Trophoblast cell (in vitro differentiated cells and primary cell): Measurements from ENCODE around the gene SDC3.

Experiments used
- DNase-seq, 2 donors: peaks; one replicate each; pipeline ENCODE4 v3.0.0-alpha.2; 2016
- H2AFZ ChIP-seq: 2 replicates; pipeline ENCODE4 v1.6.1; 2013; ENCODE audit warnings: low read length, moderate library complexity, mild to moderate bottlenecking; ENCODE audit not compliant: insufficient read depth, poor library complexity
- H2AK5ac ChIP-seq: 2 replicates; pipeline ENCODE4 v1.6.1; 2013; ENCODE audit warnings: mild to moderate bottlenecking, low read length
- H2BK120ac ChIP-seq: 2 replicates; pipeline ENCODE4 v1.6.1; 2013; ENCODE audit warnings: low read length, mild to moderate bottlenecking, moderate library complexity; ENCODE audit not compliant: insufficient read depth, poor library complexity
- H2BK12ac ChIP-seq: 2 replicates; pipeline ENCODE4 v1.6.1; 2013; ENCODE audit warnings: mild to moderate bottlenecking, low read length, moderate library complexity
- H2BK5ac ChIP-seq: 2 replicates; pipeline ENCODE4 v1.6.1; 2013; ENCODE audit warnings: low read length, low read depth, moderate library complexity, mild to moderate bottlenecking; ENCODE audit not compliant: poor library complexity
- H3K14ac ChIP-seq: 2 replicates; pipeline ENCODE4 v1.6.1; 2013; ENCODE audit warnings: mild to moderate bottlenecking, low read length
- H3K18ac ChIP-seq: 2 replicates; pipeline ENCODE4 v1.6.1; 2013; ENCODE audit warnings: mild to moderate bottlenecking, low read length
- H3K23ac ChIP-seq: 2 replicates; pipeline ENCODE4 v1.6.1; 2013; ENCODE audit warnings: low read length
- H3K27ac ChIP-seq: 2 replicates; pipeline ENCODE4 v1.5.1; 2013; ENCODE audit warnings: low read depth, mild to moderate bottlenecking, inconsistent platforms, low read length, moderate library complexity
- H3K27me3 ChIP-seq: 2 replicates; pipeline ENCODE4 v1.6.1; 2013; ENCODE audit warnings: inconsistent platforms, mild to moderate bottlenecking, low read length, moderate library complexity; ENCODE audit not compliant: insufficient read depth
- H3K36me3 ChIP-seq, 2 experiments: 1 replicate in 1 of 2; 2 replicates in 1 of 2; pipeline ENCODE4 v1.6.1; 2013; ENCODE audit warnings: low read length in 2 of 2, mild to moderate bottlenecking in 2 of 2, moderate library complexity in 1 of 2; ENCODE audit not compliant: insufficient read depth in 2 of 2, control insufficient read depth in 1 of 2
- H3K4ac ChIP-seq: 2 replicates; pipeline ENCODE4 v1.6.1; 2013; ENCODE audit warnings: low read depth, mild to moderate bottlenecking, low read length, moderate library complexity
- H3K4me1 ChIP-seq, 2 experiments: 1 replicate in 1 of 2; 2 replicates in 1 of 2; pipeline ENCODE4 v1.6.1; 2013; ENCODE audit warnings: low read length in 2 of 2, mild to moderate bottlenecking in 2 of 2, moderate library complexity in 1 of 2; ENCODE audit not compliant: insufficient read depth in 2 of 2, control insufficient read depth in 1 of 2
- H3K4me2 ChIP-seq: 2 replicates; pipeline ENCODE4 v1.6.1; 2013; ENCODE audit warnings: inconsistent platforms, mild to moderate bottlenecking, low read length, moderate library complexity
- H3K4me3 ChIP-seq: 2 replicates; pipeline ENCODE4 v1.5.1; 2013; ENCODE audit warnings: mild to moderate bottlenecking, low read depth, low read length, inconsistent platforms
- H3K79me1 ChIP-seq: one replicate; pipeline ENCODE4 v1.6.1; 2013; ENCODE audit warnings: low read length
- H3K79me2 ChIP-seq: 2 replicates; pipeline ENCODE4 v1.6.1; 2013; ENCODE audit warnings: low read length, mild to moderate bottlenecking; ENCODE audit not compliant: control insufficient read depth, insufficient read depth, poor library complexity
- H3K9ac ChIP-seq: 2 replicates; pipeline ENCODE4 v1.6.1; 2013; ENCODE audit warnings: mild to moderate bottlenecking, low read length
- H3K9me3 ChIP-seq: 2 replicates; pipeline ENCODE4 v1.6.1; 2013; ENCODE audit warnings: low read depth, mild to moderate bottlenecking, control low read depth, inconsistent platforms, low read length; ENCODE audit not compliant: insufficient read depth
- H4K12ac ChIP-seq: 2 replicates; pipeline ENCODE4 v1.6.1; 2013; ENCODE audit warnings: low read depth, mild to moderate bottlenecking, low read length, moderate library complexity
- H4K8ac ChIP-seq: 2 replicates; pipeline ENCODE4 v1.6.1; 2013; ENCODE audit warnings: low read depth, mild to moderate bottlenecking, low read length, moderate library complexity
- H4K91ac ChIP-seq: one replicate; pipeline ENCODE4 v1.6.1; 2013; ENCODE audit warnings: low read depth, mild to moderate bottlenecking, low read length, moderate library complexity
- WGBS: extraction: QIAGEN DNeasy Blood & Tissue Kit; methylation state at CpG from one replicate; pipeline ENCODE4 v1.1.7; 2013; ENCODE audit warnings: missing lambda C conversion rate; ENCODE audit not compliant: insufficient read length, insufficient coverage; ENCODE audit errors: extremely low coverage; 5-methylcytosine and 5-hydroxymethylcytosine counted together

SDC3 gene

GRCh38 chr1:30876451-30877204, 31.9 kb downstream of the SDC3 start:
- peak overlapping the region; percentile 41 for H4K91ac ChIP-seq
- H3K4ac ChIP-seq, result no peak overlapping the region
- no peaks in the 10 kb centered on the region for H3K27me3 ChIP-seq
- no CpG with 5 or more reads among the region's 25 CpGs for WGBS
- no peak overlapping the region for H3K27ac ChIP-seq
- H2BK5ac ChIP-seq, result no peak overlapping the region
- H3K79me1 ChIP-seq, result no peaks in the 10 kb centered on the region
- no peak overlapping the region for H2BK120ac ChIP-seq
- H4K12ac ChIP-seq, result no peak overlapping the region
- H4K8ac ChIP-seq, result no peak overlapping the region
- H3K4me1 ChIP-seq, result peaks cover 8% of the 10 kb centered on the region in 2 experiments
- no peak overlapping the region for H3K4me3 ChIP-seq
- no peak overlapping the region for H2AFZ ChIP-seq
- H3K14ac ChIP-seq, result no peak overlapping the region
- H2AK5ac ChIP-seq, result no peak overlapping the region
- no peak overlapping the region for H3K9ac ChIP-seq
- H3K9me3 ChIP-seq, result peaks cover 22% of the 10 kb centered on the region
- H3K23ac ChIP-seq, result no peak overlapping the region
- no peak overlapping the region for H2BK12ac ChIP-seq
- H3K36me3 ChIP-seq, result peaks cover 34 to 50% of the 10 kb centered on the region in 2 experiments
- no peak overlapping the region for H3K4me2 ChIP-seq
- no peak for DNase-seq
- H3K79me2 ChIP-seq, result no peaks in the 10 kb centered on the region
- H3K18ac ChIP-seq, result no peak overlapping the region

- H3K36me3 ChIP-seq, result peaks cover 38 to 50% of the 10 kb centered on the region in 2 experiments
- H4K91ac ChIP-seq, result no peak overlapping the region
- H3K9me3 ChIP-seq, result peaks cover 22% of the 10 kb centered on the region
- WGBS, result no CpG with 5 or more reads among the region's 11 CpGs
- H3K4me2 ChIP-seq, result no peak overlapping the region
- H2AK5ac ChIP-seq, result no peak overlapping the region
- H3K4me3 ChIP-seq, result no peak overlapping the region
- H3K79me2 ChIP-seq, result no peaks in the 10 kb centered on the region
- no peak overlapping the region for H2BK120ac ChIP-seq
- no peak overlapping the region for H3K9ac ChIP-seq
- H4K8ac ChIP-seq, result no peak overlapping the region
- no peak overlapping the region for H3K27ac ChIP-seq
- no peak overlapping the region for H3K18ac ChIP-seq
- no peak overlapping the region for H4K12ac ChIP-seq
- no peaks in the 10 kb centered on the region for H3K27me3 ChIP-seq
- no peak overlapping the region for H2AFZ ChIP-seq
- DNase-seq, result no peak
- H3K79me1 ChIP-seq, result no peaks in the 10 kb centered on the region
- no peak overlapping the region for H3K4ac ChIP-seq
- H3K23ac ChIP-seq, result no peak overlapping the region
- no peak overlapping the region for H2BK12ac ChIP-seq
- peaks cover 8% of the 10 kb centered on the region in 2 experiments for H3K4me1 ChIP-seq
- no peak overlapping the region for H3K14ac ChIP-seq
- no peak overlapping the region for H2BK5ac ChIP-seq
These were observed 32.6 kb downstream of the SDC3 start for GRCh38 chr1:30875916-30876315.

- H3K9me3 ChIP-seq, result peaks cover 22% of the 10 kb centered on the region
- H3K18ac ChIP-seq, result no peak overlapping the region
- peaks cover 38 to 54% of the 10 kb centered on the region in 2 experiments for H3K36me3 ChIP-seq
- no peak overlapping the region for H3K27ac ChIP-seq
- H3K4me3 ChIP-seq, result no peak overlapping the region
- no peak overlapping the region for H2BK12ac ChIP-seq
- H3K4me2 ChIP-seq, result no peak overlapping the region
- no peak overlapping the region for H3K4ac ChIP-seq
- no peak overlapping the region for H2BK120ac ChIP-seq
- no peak for DNase-seq
- H3K23ac ChIP-seq, result no peak overlapping the region
- H3K9ac ChIP-seq, result no peak overlapping the region
- H3K79me1 ChIP-seq, result no peaks in the 10 kb centered on the region
- WGBS, result no CpG with 5 or more reads among the region's 6 CpGs
- H4K12ac ChIP-seq, result no peak overlapping the region
- no peak overlapping the region for H2AFZ ChIP-seq
- H3K27me3 ChIP-seq, result no peaks in the 10 kb centered on the region
- H4K91ac ChIP-seq, result no peak overlapping the region
- H3K79me2 ChIP-seq, result no peaks in the 10 kb centered on the region
- no peak overlapping the region for H4K8ac ChIP-seq
- H2AK5ac ChIP-seq, result no peak overlapping the region
- peaks cover 8% of the 10 kb centered on the region in 2 experiments for H3K4me1 ChIP-seq
- H3K14ac ChIP-seq, result no peak overlapping the region
- H2BK5ac ChIP-seq, result no peak overlapping the region
These were observed 33.4 kb downstream of the SDC3 start for GRCh38 chr1:30875197-30875596.

GRCh38 chr1:30874176-30874575, 34.4 kb downstream of the SDC3 start:
- H4K91ac ChIP-seq, result no peak overlapping the region

More at GRCh38 chr1:30874176-30874575, 34.4 kb downstream of the SDC3 start:
- no peaks in the 10 kb centered on the region for H3K79me2 ChIP-seq
- no peak overlapping the region for H2AFZ ChIP-seq
- H2BK5ac ChIP-seq, result no peak overlapping the region
- H3K14ac ChIP-seq, result no peak overlapping the region
- H2AK5ac ChIP-seq, result no peak overlapping the region
- no peak overlapping the region for H3K27ac ChIP-seq
- H3K4me1 ChIP-seq, result peaks cover 3% of the 10 kb centered on the region in 2 experiments
- peaks cover 22% of the 10 kb centered on the region for H3K9me3 ChIP-seq
- H3K18ac ChIP-seq, result no peak overlapping the region
- H3K23ac ChIP-seq, result no peak overlapping the region
- no peak overlapping the region for H2BK12ac ChIP-seq
- no peaks in the 10 kb centered on the region for H3K79me1 ChIP-seq
- DNase-seq, result no peak
- H4K8ac ChIP-seq, result no peak overlapping the region
- no peak overlapping the region for H3K4ac ChIP-seq
- peaks cover 38 to 54% of the 10 kb centered on the region in 2 experiments for H3K36me3 ChIP-seq
- H3K4me3 ChIP-seq, result no peak overlapping the region
- WGBS, result no CpG with 5 or more reads among the region's 11 CpGs
- no peak overlapping the region for H3K4me2 ChIP-seq
- no peak overlapping the region for H3K9ac ChIP-seq
- no peaks in the 10 kb centered on the region for H3K27me3 ChIP-seq
- H2BK120ac ChIP-seq, result no peak overlapping the region
- no peak overlapping the region for H4K12ac ChIP-seq
